ENCODE data around the gene PABPN1. TPM values are rescaled to one million over a fixed set of nuclear protein-coding genes. Genes with fewer than 3 reads are reported as not detected.
A peak's percentile ranks its signal among the peaks of the same experiment; 100 is the strongest.

Gene PABPN1
- polyA plus RNA-seq, 3 donors, result 54.4 to 356 (median 64.6) TPM

DNA sequence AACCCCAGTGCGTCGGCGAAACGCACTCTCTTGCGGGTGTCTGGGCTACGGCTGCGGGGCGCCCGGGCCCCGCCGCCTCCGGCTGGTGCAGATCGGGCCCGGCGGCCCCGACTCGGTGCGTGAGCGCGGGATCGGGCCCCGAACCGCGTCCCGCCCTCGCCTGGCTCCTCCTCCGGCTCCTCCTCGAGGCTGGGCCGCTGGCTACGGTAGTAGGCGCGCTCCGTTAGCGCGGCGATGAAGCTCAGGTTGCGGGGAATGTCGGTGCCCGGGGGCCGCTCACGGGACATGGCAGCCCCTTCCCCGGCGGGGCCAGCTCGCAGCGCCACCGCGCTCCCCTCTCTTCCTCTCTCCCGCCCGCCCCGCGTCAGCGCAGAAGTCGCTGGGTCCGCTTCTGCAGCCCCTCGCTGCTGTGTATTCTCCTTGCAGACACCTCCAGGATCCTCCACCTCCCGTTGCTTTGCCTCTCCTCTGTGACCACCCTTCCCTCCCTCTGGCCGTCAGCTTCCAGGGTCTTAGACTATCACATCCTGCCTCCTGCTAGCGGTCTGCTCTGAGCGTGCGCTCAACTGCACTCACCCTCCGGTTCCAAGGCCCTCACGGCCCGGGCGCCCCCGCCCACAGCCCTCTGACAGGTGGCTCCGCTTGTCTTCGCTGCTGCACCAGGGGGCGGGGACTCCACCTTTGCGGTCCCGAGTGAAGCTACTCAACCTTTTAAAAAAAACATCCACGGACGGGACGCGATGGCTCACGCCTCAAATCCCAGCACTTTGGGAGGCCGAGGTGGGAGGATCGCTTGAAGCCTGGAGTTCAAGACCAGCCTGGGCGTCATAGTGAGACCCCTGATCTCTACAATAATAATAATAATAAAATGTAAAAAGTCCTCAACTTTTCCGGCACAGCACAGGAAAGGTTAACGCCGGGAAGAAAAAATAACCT, 18.7 kb upstream of the PABPN1 start, which contains the start of gene PPP1R3E:
TSS of gene PPP1R3E (minus strand) at position 570 of the 936 bp plus-strand sequence. CDS start at position 287, 283 bp downstream.
- peaks cover 44% of the 10 kb centered on the region for H3K4me1 Mint-ChIP-seq
- H2AFZ ChIP-seq (ENCODE audit: insufficient read depth, low read depth, low read length, poor library complexity, severe bottlenecking), result peak within 1 kb of the TSS; percentile 100
- H3K4me2 ChIP-seq (replicated peaks; ENCODE audit: extremely low read depth, low read length, poor library complexity, severe bottlenecking), result peak within 1 kb of the TSS; percentile 100
- peak within 1 kb of the TSS; percentile 93 to 97 (median 94) for H3K27ac Mint-ChIP-seq
- no peaks in the 10 kb centered on the region for H3K27me3 ChIP-seq (ENCODE audit: control insufficient read depth in 2 of 2, insufficient read depth in 2 of 2, low read length in 2 of 2)
- H4K20me1 ChIP-seq (ENCODE audit: insufficient read depth, low read length), result no peaks in the 10 kb centered on the region
- no peaks in the 10 kb centered on the region for H3K9me3 ChIP-seq (replicated peaks in 1 of 2; ENCODE audit: control insufficient read depth in 1 of 2, insufficient read depth in 1 of 2, low read length in 2 of 2)
- H3K4me3 ChIP-seq (replicated peaks in 1 of 3; ENCODE audit: low read depth in 2 of 3, low read length in 3 of 3), result peak within 1 kb of the TSS; percentile 36 to 90 (median 58)
- peak within 1 kb of the TSS; percentile 96 to 99 for H3K4me3 Mint-ChIP-seq
- H3K4me1 ChIP-seq (ENCODE audit: control insufficient read depth in 1 of 2, insufficient read depth in 2 of 2, low read length in 2 of 2), result peaks cover 41 to 62% of the 10 kb centered on the region in 2 donors
- peak; percentile 20 to 41 (median 27) for DNase-seq
- H3K9me3 Mint-ChIP-seq, result peaks cover 0 to 2% (median 0%) of the 10 kb centered on the region in 7 donors
- peak within 1 kb of the TSS; percentile 91 for H3K9ac ChIP-seq (ENCODE audit: insufficient read depth, low read length, poor library complexity, severe bottlenecking)
- H3K27ac ChIP-seq (ENCODE audit: low read depth in 1 of 2, low read length in 2 of 2), result peak within 1 kb of the TSS; percentile 86 to 93
- peaks cover 7 to 17% of the 10 kb centered on the region in 2 donors for H3K36me3 ChIP-seq (replicated peaks in 1 of 2; ENCODE audit: control insufficient read depth in 1 of 2, insufficient read depth in 2 of 2, low read length in 2 of 2)
- under 1% methylated on average over 66 of the region's 81 CpGs for WGBS (ENCODE audit: insufficient coverage)
- intact Hi-C loops (cut with micrococcal nuclease), result loop anchor here in 1 of 2 donors (10.0 kb wide), 1 partner anchor 718 kb away; the partner anchor contains the start of gene DAD1
- H3K27me3 Mint-ChIP-seq (ENCODE audit: low read depth in 3 of 3), result no peaks in the 10 kb centered on the region
- peaks cover 40% of the 10 kb centered on the region for H3K79me2 ChIP-seq (ENCODE audit: insufficient read depth, low read length)
- TF ChIP-seq, protein P1, sequence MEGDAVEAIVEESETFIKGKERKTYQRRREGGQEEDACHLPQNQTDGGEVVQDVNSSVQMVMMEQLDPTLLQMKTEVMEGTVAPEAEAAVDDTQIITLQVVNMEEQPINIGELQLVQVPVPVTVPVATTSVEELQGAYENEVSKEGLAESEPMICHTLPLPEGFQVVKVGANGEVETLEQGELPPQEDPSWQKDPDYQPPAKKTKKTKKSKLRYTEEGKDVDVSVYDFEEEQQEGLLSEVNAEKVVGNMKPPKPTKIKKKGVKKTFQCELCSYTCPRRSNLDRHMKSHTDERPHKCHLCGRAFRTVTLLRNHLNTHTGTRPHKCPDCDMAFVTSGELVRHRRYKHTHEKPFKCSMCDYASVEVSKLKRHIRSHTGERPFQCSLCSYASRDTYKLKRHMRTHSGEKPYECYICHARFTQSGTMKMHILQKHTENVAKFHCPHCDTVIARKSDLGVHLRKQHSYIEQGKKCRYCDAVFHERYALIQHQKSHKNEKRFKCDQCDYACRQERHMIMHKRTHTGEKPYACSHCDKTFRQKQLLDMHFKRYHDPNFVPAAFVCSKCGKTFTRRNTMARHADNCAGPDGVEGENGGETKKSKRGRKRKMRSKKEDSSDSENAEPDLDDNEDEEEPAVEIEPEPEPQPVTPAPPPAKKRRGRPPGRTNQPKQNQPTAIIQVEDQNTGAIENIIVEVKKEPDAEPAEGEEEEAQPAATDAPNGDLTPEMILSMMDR (IDR thresholded peaks at IDR 0.05), result no peak
- peaks cover 10 to 19% of the 10 kb centered on the region in 2 donors for H3K36me3 Mint-ChIP-seq

DNA sequence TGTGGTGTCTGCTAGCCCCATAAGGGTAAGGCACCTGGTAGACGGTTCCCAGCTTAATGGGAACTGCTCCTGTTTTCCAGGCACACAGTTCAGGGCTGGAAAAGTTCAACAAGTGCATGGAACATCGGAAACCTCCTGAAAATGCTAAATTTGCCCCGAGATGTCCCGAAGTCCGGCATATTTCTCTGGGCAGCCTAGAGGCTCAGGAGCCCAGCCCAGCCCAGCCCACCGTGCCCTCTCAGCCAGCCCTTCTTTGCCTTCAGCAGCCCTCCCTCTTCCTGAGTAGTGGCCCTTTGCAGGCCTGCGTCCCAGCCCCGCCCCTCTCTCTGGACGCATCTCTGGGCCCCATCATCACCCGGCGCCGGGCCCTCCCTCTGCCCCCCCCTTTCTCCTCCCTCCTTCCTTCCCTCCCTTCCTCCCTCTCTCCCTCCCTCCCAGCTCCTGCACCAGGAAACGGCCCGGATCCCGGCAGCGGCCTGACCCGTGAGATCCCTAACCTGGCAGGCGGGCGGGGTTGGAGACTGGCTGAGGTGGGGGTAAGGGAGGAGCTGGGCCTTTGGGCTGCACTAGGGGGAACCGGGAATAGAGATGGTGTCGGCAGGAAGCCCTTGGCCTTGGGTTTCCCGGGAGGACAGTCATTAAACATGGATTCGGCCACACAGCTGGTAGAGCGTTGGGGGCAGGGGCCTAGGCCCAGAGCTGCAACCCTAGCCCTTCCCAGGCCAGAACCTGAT, 14.7 kb upstream of the PABPN1 start, which contains the start of gene BCL2L2:
TSS of gene BCL2L2 (plus strand) at position 422 of the 734 bp plus-strand sequence. CDS start 935 bp downstream, outside the sequence.
- TF ChIP-seq, protein P1 (IDR thresholded peaks at IDR 0.05), result no peak
- peak; percentile 57 to 70 (median 65) for DNase-seq
- Histone ChIP-seq H3K79me2 (ENCODE audit: insufficient read depth, low read length) (peaks cover 50% of the 10 kb centered on the region), H3K9ac (ENCODE audit: insufficient read depth, low read length, poor library complexity, severe bottlenecking) (peak within 1 kb of the TSS; percentile 80), H3K4me1 (ENCODE audit: control insufficient read depth in 1 of 2, insufficient read depth in 2 of 2, low read length in 2 of 2) (peaks cover 31 to 54% of the 10 kb centered on the region in 2 donors), H3K4me3 (replicated peaks in 1 of 3; ENCODE audit: low read depth in 2 of 3, low read length in 3 of 3) (peak within 1 kb of the TSS; percentile 39 to 92 (median 90)), H2AFZ (ENCODE audit: insufficient read depth, low read depth, low read length, poor library complexity, severe bottlenecking) (peak within 1 kb of the TSS; percentile 98), H3K27ac (ENCODE audit: low read depth in 1 of 2, low read length in 2 of 2) (peak within 1 kb of the TSS; percentile 76 to 89), H3K9me3 (replicated peaks in 1 of 2; ENCODE audit: control insufficient read depth in 1 of 2, insufficient read depth in 1 of 2, low read length in 2 of 2) (no peaks in the 10 kb centered on the region), H3K4me2 (replicated peaks; ENCODE audit: extremely low read depth, low read length, poor library complexity, severe bottlenecking) (peak within 1 kb of the TSS; percentile 89), H3K27me3 (ENCODE audit: control insufficient read depth in 2 of 2, insufficient read depth in 2 of 2, low read length in 2 of 2) (no peaks in the 10 kb centered on the region), H3K36me3 (replicated peaks in 1 of 2; ENCODE audit: control insufficient read depth in 1 of 2, insufficient read depth in 2 of 2, low read length in 2 of 2) (peaks cover 21 to 36% of the 10 kb centered on the region in 2 donors), H4K20me1 (ENCODE audit: insufficient read depth, low read length) (no peaks in the 10 kb centered on the region)
- H3K27me3 Mint-ChIP-seq (ENCODE audit: low read depth in 3 of 3), result no peaks in the 10 kb centered on the region
- H3K4me1 Mint-ChIP-seq, result peaks cover 49% of the 10 kb centered on the region
- peak within 1 kb of the TSS; percentile 76 to 92 (median 89) for H3K27ac Mint-ChIP-seq
- peaks cover 14 to 26% of the 10 kb centered on the region in 2 donors for H3K36me3 Mint-ChIP-seq
- intact Hi-C loops (cut with micrococcal nuclease), result loop anchor here (2.0 to 10.0 kb wide), 2 partner anchors 14 to 722 kb away; partner anchors contain the start of genes DAD1 (in 1 of the 2) and PABPN1 (in 1 of the 2)
- peak within 1 kb of the TSS; percentile 82 to 92 for H3K4me3 Mint-ChIP-seq
- no peaks in the 10 kb centered on the region for H3K9me3 Mint-ChIP-seq
- WGBS (ENCODE audit: insufficient coverage), result 0% methylated on average over 14 of the region's 24 CpGs
